NCI-H345 treated with DMSO at 0.1 percent for 48 hours (cell line): ENCODE measurements around the gene RAI1.

Experiments
- DNase-seq: peaks from one replicate; lab custom pipeline; 2025; ENCODE audit not compliant: unreplicated experiment; lab: John Stamatoyannopoulos, UW

The RAI1 gene

GRCh38 chr17:17714261-17714866 is 33.1 kb downstream of the RAI1 start:
- no peak for DNase-seq

GRCh38 chr17:17714879-17715278 is 33.6 kb downstream of the RAI1 start:
- DNase-seq: no peak

GRCh38 chr17:17716837-17717523 is 35.7 kb downstream of the RAI1 start:
- no peak for DNase-seq

GRCh38 chr17:17718251-17718650 is 37.0 kb downstream of the RAI1 start:
- no peak for DNase-seq

GRCh38 chr17:17719199-17719940 is 38.1 kb downstream of the RAI1 start:
- DNase-seq: no peak

GRCh38 chr17:17719966-17720543 is 38.8 kb downstream of the RAI1 start:
- DNase-seq: no peak

- DNase-seq: no peak
These were observed 39.9 kb downstream of the RAI1 start for GRCh38 chr17:17721140-17721668.

- DNase-seq: no peak
These were observed 41.0 kb downstream of the RAI1 start for GRCh38 chr17:17722081-17722905.

GRCh38 chr17:17722906-17723353 is 41.7 kb downstream of the RAI1 start:
- DNase-seq: no peak

- peak; percentile 40 for DNase-seq
These were observed 42.4 kb downstream of the RAI1 start for GRCh38 chr17:17723354-17724261.

- no peak for DNase-seq
These were observed 43.2 kb downstream of the RAI1 start for GRCh38 chr17:17724307-17725010.

GRCh38 chr17:17725011-17725751 is 43.9 kb downstream of the RAI1 start:
- DNase-seq: no peak

- DNase-seq: no peak
These were observed 44.6 kb downstream of the RAI1 start for GRCh38 chr17:17725752-17726457.

- no peak for DNase-seq
These were observed 45.3 kb downstream of the RAI1 start for GRCh38 chr17:17726458-17727060.

- DNase-seq: no peak
These were observed 45.9 kb downstream of the RAI1 start for GRCh38 chr17:17727111-17727659.

GRCh38 chr17:17728146-17728545 is 46.9 kb downstream of the RAI1 start:
- no peak for DNase-seq
